ENCODE data around the gene HNRNPA1.
"Not testable (repeated sequence)": the region's sequence is repeated elsewhere in the genome, so short reads cannot be mapped to it uniquely, and the experiment has no call there.

Gene HNRNPA1

GRCh38 chr12:54284070-54284780 lies 3.7 kb downstream of the HNRNPA1 start:
- H3K9me3 ChIP-seq (ENCODE audit: control insufficient read depth, low read length); H3K14ac ChIP-seq (ENCODE audit: low read length in 2 of 2); H3K27me3 ChIP-seq (ENCODE audit: control insufficient read depth in 1 of 2, insufficient read depth in 1 of 2, low read length in 2 of 2); H3K79me1 ChIP-seq (replicated peaks; ENCODE audit: low read length, poor library complexity, severe bottlenecking); H4K8ac ChIP-seq (ENCODE audit: low read length); H3K4me1 ChIP-seq (ENCODE audit: control insufficient read depth, insufficient read depth, low read depth, low read length); H2BK12ac ChIP-seq (ENCODE audit: low read length in 2 of 2); H2AK5ac ChIP-seq (ENCODE audit: low read length, severe bottlenecking); H4K91ac ChIP-seq (ENCODE audit: low read length); H2BK15ac ChIP-seq (ENCODE audit: low read depth, poor library complexity, severe bottlenecking); H3K23ac ChIP-seq (ENCODE audit: low read length in 2 of 2); H2BK120ac ChIP-seq (ENCODE audit: low read depth, low read length); DNase-seq; H3K4ac ChIP-seq (ENCODE audit: low read depth in 1 of 2, low read length in 2 of 2); H2BK5ac ChIP-seq (ENCODE audit: low read depth, low read length, poor library complexity, severe bottlenecking); H3K27ac ChIP-seq (ENCODE audit: low read length, poor library complexity, severe bottlenecking); H2AFZ ChIP-seq (ENCODE audit: low read depth, low read length); H3K18ac ChIP-seq (ENCODE audit: low read depth in 1 of 2, low read length in 2 of 2): not testable (repeated sequence)
- H3K4me2 ChIP-seq (ENCODE audit: low read length, poor library complexity, severe bottlenecking) = peak overlapping the region; percentile 66
- peak overlapping the region in 1 of 2 experiments; percentile 88 for H3K4me3 ChIP-seq (ENCODE audit: insufficient read depth in 1 of 2, low read depth in 1 of 2, low read length in 2 of 2)
- 94% methylated on average over 1 of the region's 2 CpGs for WGBS
- H3K36me3 ChIP-seq (ENCODE audit: control insufficient read depth in 1 of 2, insufficient read depth in 2 of 2, low read depth in 1 of 2, low read length in 2 of 2) = peaks cover 22 to 73% of the 10 kb centered on the region in 2 experiments
- peak overlapping the region; percentile 95 for H3K9ac ChIP-seq (ENCODE audit: low read length)

GRCh38 chr12:54285150-54286041 lies 4.9 kb downstream of the HNRNPA1 start:
- H2BK5ac ChIP-seq (ENCODE audit: low read depth, low read length, poor library complexity, severe bottlenecking) = no peak overlapping the region
- no peak for DNase-seq
- peak overlapping the region; percentile 30 for H4K8ac ChIP-seq (ENCODE audit: low read length)
- H3K4me2 ChIP-seq (ENCODE audit: low read length, poor library complexity, severe bottlenecking) = peak overlapping the region; percentile 51
- H3K23ac ChIP-seq (ENCODE audit: low read length in 2 of 2) = no peak overlapping the region
- H3K36me3 ChIP-seq (ENCODE audit: control insufficient read depth in 1 of 2, insufficient read depth in 2 of 2, low read depth in 1 of 2, low read length in 2 of 2) = peaks cover 22 to 73% of the 10 kb centered on the region in 2 experiments
- H3K4me1 ChIP-seq (ENCODE audit: control insufficient read depth, insufficient read depth, low read depth, low read length) = peaks cover 4% of the 10 kb centered on the region
- H2AFZ ChIP-seq (ENCODE audit: low read depth, low read length) = no peak overlapping the region
- H2BK12ac ChIP-seq (ENCODE audit: low read length in 2 of 2) = no peak overlapping the region
- WGBS = 90% methylated on average over 3 of the region's 5 CpGs
- H3K27ac ChIP-seq (ENCODE audit: low read length, poor library complexity, severe bottlenecking) = peak overlapping the region; percentile 37
- peak overlapping the region in 1 of 2 experiments; percentile 88 for H3K4me3 ChIP-seq (ENCODE audit: insufficient read depth in 1 of 2, low read depth in 1 of 2, low read length in 2 of 2)
- no peak overlapping the region for H3K4ac ChIP-seq (ENCODE audit: low read depth in 1 of 2, low read length in 2 of 2)
- peak overlapping the region; percentile 95 for H3K9ac ChIP-seq (ENCODE audit: low read length)
- no peak overlapping the region for H3K18ac ChIP-seq (ENCODE audit: low read depth in 1 of 2, low read length in 2 of 2)
- no peak overlapping the region for H2AK5ac ChIP-seq (ENCODE audit: low read length, severe bottlenecking)
- H3K9me3 ChIP-seq (ENCODE audit: control insufficient read depth, low read length) = no peaks in the 10 kb centered on the region
- no peak overlapping the region for H4K91ac ChIP-seq (ENCODE audit: low read length)
- no peaks in the 10 kb centered on the region for H3K27me3 ChIP-seq (ENCODE audit: control insufficient read depth in 1 of 2, insufficient read depth in 1 of 2, low read length in 2 of 2)
- H2BK15ac ChIP-seq (ENCODE audit: low read depth, poor library complexity, severe bottlenecking) = no peak overlapping the region
- no peak overlapping the region for H2BK120ac ChIP-seq (ENCODE audit: low read depth, low read length)
- no peaks in the 10 kb centered on the region for H3K79me1 ChIP-seq (replicated peaks; ENCODE audit: low read length, poor library complexity, severe bottlenecking)
- H3K14ac ChIP-seq (ENCODE audit: low read length in 2 of 2) = no peak overlapping the region

GRCh38 chr12:54286042-54287030 lies 5.8 kb downstream of the HNRNPA1 start:
- no peak for DNase-seq
- no peak overlapping the region for H4K91ac ChIP-seq (ENCODE audit: low read length)
- peaks cover 4% of the 10 kb centered on the region for H3K4me1 ChIP-seq (ENCODE audit: control insufficient read depth, insufficient read depth, low read depth, low read length)
- no peak overlapping the region for H3K14ac ChIP-seq (ENCODE audit: low read length in 2 of 2)
- H3K9me3 ChIP-seq (ENCODE audit: control insufficient read depth, low read length) = no peaks in the 10 kb centered on the region
- no peak overlapping the region for H2BK120ac ChIP-seq (ENCODE audit: low read depth, low read length)
- H2AFZ ChIP-seq (ENCODE audit: low read depth, low read length) = no peak overlapping the region
- no peak overlapping the region for H2BK5ac ChIP-seq (ENCODE audit: low read depth, low read length, poor library complexity, severe bottlenecking)
- H3K79me1 ChIP-seq (replicated peaks; ENCODE audit: low read length, poor library complexity, severe bottlenecking) = no peaks in the 10 kb centered on the region
- H3K4me3 ChIP-seq (ENCODE audit: insufficient read depth in 1 of 2, low read depth in 1 of 2, low read length in 2 of 2) = no peak overlapping the region
- peaks cover 22 to 71% of the 10 kb centered on the region in 2 experiments for H3K36me3 ChIP-seq (ENCODE audit: control insufficient read depth in 1 of 2, insufficient read depth in 2 of 2, low read depth in 1 of 2, low read length in 2 of 2)
- no peak overlapping the region for H2BK12ac ChIP-seq (ENCODE audit: low read length in 2 of 2)
- H3K4ac ChIP-seq (ENCODE audit: low read depth in 1 of 2, low read length in 2 of 2) = no peak overlapping the region
- H3K23ac ChIP-seq (ENCODE audit: low read length in 2 of 2) = no peak overlapping the region
- H3K18ac ChIP-seq (ENCODE audit: low read depth in 1 of 2, low read length in 2 of 2) = peak overlapping the region in 1 of 2 experiments; percentile 41
- H2BK15ac ChIP-seq (ENCODE audit: low read depth, poor library complexity, severe bottlenecking) = no peak overlapping the region
- peak overlapping the region; percentile 58 for H3K9ac ChIP-seq (ENCODE audit: low read length)
- WGBS = 80% methylated on average over 10 of the region's 12 CpGs
- H3K4me2 ChIP-seq (ENCODE audit: low read length, poor library complexity, severe bottlenecking) = peak overlapping the region; percentile 47
- no peak overlapping the region for H2AK5ac ChIP-seq (ENCODE audit: low read length, severe bottlenecking)
- no peaks in the 10 kb centered on the region for H3K27me3 ChIP-seq (ENCODE audit: control insufficient read depth in 1 of 2, insufficient read depth in 1 of 2, low read length in 2 of 2)
- peak overlapping the region; percentile 37 for H3K27ac ChIP-seq (ENCODE audit: low read length, poor library complexity, severe bottlenecking)
- H4K8ac ChIP-seq (ENCODE audit: low read length) = peak overlapping the region; percentile 30

Data from mesenchymal stem cell (in vitro differentiated cells and primary cell).